ENCODE measurements around the gene FAM209B. TPM values are rescaled to one million over a fixed set of nuclear protein-coding genes. Genes with fewer than 3 reads are reported as not detected.

The FAM209B gene
- total RNA-seq, 1 donor from 2014 or later: 0.63 TPM

DNA sequence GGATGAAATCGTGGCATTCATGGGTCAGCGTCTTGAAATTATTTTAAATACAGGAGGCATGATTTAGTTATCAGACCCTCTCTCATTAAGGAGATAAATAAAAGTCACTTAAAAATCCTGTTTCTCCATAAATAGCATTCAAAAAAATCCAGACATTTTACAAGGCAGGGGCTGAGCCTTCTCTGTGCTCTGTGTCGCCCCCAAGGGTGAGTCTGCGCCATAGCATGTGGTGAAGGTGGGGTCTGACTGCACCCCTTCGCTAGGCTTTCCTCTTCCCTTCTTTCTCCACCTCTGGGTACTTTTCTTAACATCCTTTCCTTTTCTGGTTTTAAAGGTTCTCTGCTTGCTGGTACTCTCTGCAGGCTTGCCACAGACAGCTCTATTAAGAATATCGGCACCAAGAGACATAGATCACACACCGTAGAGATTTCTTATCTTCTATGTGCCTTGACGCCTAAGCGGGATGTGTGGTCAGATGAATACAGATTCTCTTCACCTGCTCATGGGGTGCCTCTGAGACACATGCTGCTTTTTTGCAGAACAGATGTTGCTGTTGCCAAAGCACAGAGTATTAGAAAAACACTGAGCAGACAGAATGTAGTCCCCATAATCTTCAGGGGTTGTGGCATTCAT lies 28.6 kb upstream of the FAM209B start:
- Mint-ChIP-seq H3K9me3 (no peaks in the 10 kb centered on the region), H3K36me3 (no peaks in the 10 kb centered on the region), H3K4me1 (ENCODE audit: unreplicated experiment) (peaks cover 8% of the 10 kb centered on the region), H3K27ac (peak overlapping the region; percentile 66), H3K27me3 (no peaks in the 10 kb centered on the region), H3K4me3 (no peak overlapping the region)
- TF ChIP-seq, protein P1, sequence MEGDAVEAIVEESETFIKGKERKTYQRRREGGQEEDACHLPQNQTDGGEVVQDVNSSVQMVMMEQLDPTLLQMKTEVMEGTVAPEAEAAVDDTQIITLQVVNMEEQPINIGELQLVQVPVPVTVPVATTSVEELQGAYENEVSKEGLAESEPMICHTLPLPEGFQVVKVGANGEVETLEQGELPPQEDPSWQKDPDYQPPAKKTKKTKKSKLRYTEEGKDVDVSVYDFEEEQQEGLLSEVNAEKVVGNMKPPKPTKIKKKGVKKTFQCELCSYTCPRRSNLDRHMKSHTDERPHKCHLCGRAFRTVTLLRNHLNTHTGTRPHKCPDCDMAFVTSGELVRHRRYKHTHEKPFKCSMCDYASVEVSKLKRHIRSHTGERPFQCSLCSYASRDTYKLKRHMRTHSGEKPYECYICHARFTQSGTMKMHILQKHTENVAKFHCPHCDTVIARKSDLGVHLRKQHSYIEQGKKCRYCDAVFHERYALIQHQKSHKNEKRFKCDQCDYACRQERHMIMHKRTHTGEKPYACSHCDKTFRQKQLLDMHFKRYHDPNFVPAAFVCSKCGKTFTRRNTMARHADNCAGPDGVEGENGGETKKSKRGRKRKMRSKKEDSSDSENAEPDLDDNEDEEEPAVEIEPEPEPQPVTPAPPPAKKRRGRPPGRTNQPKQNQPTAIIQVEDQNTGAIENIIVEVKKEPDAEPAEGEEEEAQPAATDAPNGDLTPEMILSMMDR (conservative IDR thresholded peaks at IDR 0.05): peak; percentile 72
- no peak for DNase-seq (ENCODE audit: extremely low spot score, unreplicated experiment)

- Mint-ChIP-seq H3K27ac (no peak overlapping the region), H3K4me1 (ENCODE audit: unreplicated experiment) (peaks cover 8% of the 10 kb centered on the region), H3K9me3 (no peaks in the 10 kb centered on the region), H3K36me3 (no peaks in the 10 kb centered on the region), H3K27me3 (no peaks in the 10 kb centered on the region), H3K4me3 (no peak overlapping the region)
- TF ChIP-seq, protein P1 (conservative IDR thresholded peaks at IDR 0.05): no peak
- no peak for DNase-seq (ENCODE audit: extremely low spot score, unreplicated experiment)
These were observed 26.9 kb upstream of the FAM209B start for GRCh38 chr20:56506103-56506502.

DNA sequence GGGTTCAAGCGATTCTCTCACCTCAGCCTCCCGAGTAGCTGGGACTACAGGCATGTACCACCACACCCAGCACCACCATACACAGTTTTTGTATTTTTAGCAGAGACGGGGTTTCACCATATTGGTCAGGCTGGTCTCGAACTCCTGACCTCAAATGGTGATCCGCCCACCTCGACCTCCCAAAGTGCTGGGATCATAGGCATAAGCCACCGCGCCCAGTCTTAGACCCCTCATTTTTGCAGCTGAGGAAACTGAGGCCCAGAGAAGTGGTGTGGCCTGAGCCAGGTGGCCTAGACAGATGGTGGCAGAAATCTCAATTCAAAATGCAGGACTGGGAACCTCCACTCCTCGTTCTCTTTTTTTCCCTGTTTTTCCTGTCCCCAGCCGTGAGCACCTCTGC lies 21.1 kb upstream of the FAM209B start:
- no peaks in the 10 kb centered on the region for H3K27me3 Mint-ChIP-seq
- DNase-seq (ENCODE audit: extremely low spot score, unreplicated experiment): no peak
- H3K4me3 Mint-ChIP-seq: no peak overlapping the region
- H3K27ac Mint-ChIP-seq: no peak overlapping the region
- peaks cover 4% of the 10 kb centered on the region for H3K36me3 Mint-ChIP-seq
- TF ChIP-seq, protein P1 (conservative IDR thresholded peaks at IDR 0.05): no peak
- H3K9me3 Mint-ChIP-seq: no peaks in the 10 kb centered on the region
- peaks cover 5% of the 10 kb centered on the region for H3K4me1 Mint-ChIP-seq (ENCODE audit: unreplicated experiment)

DNA sequence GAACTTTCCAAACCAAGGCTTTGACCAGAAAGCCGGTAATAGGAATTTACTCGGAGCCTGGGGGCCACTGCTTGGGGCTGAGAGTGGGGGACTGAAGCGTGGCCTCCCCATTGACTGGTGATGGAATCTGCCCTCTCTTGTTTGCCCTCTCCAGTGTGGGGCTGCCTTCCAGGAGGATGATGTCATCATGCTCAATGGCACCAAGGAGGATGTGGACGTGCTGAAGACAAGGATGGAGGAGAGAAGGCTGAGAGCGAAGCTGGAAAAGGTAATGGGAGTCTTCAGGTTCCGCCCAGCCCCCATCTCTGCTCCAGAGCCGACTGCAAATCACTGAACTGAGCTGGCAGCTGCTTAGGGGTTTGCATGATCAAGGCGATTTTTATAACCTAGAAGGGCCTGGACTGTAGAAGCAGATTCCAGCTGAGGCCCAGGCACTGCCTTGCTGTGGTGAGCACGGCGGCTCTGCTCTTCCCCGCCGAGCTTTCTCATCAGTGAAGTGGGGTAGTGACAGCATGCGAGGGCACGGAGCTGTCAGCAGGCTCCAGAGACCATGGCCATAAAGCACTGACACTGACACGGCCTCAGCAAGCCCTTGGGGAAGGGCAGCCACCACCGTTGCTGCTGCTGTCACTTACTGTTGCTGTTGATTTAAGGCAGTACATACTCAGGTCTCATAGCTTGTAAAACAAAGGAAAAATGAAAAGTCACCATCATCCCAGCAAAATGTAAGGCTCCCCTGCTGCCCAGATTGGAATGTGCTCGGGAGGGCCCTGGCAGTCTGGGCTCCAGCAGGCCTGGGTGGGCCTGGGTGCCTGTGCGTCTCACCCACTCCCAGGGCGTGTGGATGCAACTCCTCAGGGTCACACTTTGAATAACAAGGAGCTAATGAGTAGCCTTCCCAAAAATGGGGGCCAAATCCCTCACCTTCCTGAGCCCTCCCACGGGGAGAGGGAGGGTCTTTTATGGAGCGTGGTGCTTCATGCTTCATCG lies 19.6 kb upstream of the FAM209B start:
- H3K9me3 Mint-ChIP-seq: no peaks in the 10 kb centered on the region
- H3K27ac Mint-ChIP-seq: no peak overlapping the region
- DNase-seq (ENCODE audit: extremely low spot score, unreplicated experiment): no peak

GRCh38 chr20:56516631-56517030 lies 16.4 kb upstream of the FAM209B start:
- Mint-ChIP-seq H3K27ac (no peak overlapping the region), H3K27me3 (no peaks in the 10 kb centered on the region), H3K36me3 (peaks cover 37% of the 10 kb centered on the region), H3K4me3 (no peak overlapping the region), H3K4me1 (ENCODE audit: unreplicated experiment) (peaks cover 5% of the 10 kb centered on the region), H3K9me3 (peaks cover 12% of the 10 kb centered on the region)
- no peak for DNase-seq (ENCODE audit: extremely low spot score, unreplicated experiment)
- TF ChIP-seq, protein P1 (conservative IDR thresholded peaks at IDR 0.05): no peak

More for the DNA sequence above, 19.6 kb upstream of the FAM209B start:
- no peaks in the 10 kb centered on the region for H3K27me3 Mint-ChIP-seq
- H3K4me1 Mint-ChIP-seq (ENCODE audit: unreplicated experiment): peaks cover 5% of the 10 kb centered on the region
- peaks cover 14% of the 10 kb centered on the region for H3K36me3 Mint-ChIP-seq
- H3K4me3 Mint-ChIP-seq: no peak overlapping the region
- TF ChIP-seq, protein P1 (conservative IDR thresholded peaks at IDR 0.05): no peak

Data from type B pancreatic cell (in vitro differentiated cells).